SIG-M5 (cell line): Measurements from ENCODE around the gene RAP1GAP2.

ENCODE experiments used
- DNase-seq: peaks from one replicate; lab custom pipeline; 2025; lab: John Stamatoyannopoulos, UW

RAP1GAP2 gene

DNA sequence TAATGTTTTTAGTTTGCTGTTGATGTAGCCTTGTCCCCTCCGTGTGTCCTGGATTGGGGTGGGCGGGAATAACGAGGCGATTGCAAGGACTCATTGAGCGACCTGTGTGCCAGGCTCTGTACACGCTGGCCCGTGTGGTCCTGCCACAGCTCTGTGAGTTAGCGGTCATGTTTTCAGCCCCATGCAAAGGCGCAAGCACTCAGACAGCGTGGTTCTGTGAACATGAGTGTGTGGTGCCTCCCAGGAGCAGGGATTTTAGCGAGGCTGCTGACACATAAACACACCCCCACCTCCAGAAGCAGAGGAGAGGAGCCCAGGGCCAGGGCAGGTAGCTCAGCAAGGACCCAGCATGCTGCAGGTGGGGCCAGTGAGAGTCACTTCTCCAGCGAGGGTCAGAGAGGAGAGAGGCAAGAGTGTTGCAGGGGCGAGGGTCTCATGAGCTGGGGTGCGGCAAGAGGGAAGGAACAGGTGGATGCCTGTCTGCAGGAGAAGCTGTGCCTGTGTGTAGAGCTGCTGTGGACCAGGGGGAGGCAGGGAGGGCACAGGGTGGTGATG lies 151.8 kb downstream of the RAP1GAP2 start:
- no peak for DNase-seq

GRCh38 chr17:2948721-2949468 lies 152.7 kb downstream of the RAP1GAP2 start:
- no peak for DNase-seq

DNA sequence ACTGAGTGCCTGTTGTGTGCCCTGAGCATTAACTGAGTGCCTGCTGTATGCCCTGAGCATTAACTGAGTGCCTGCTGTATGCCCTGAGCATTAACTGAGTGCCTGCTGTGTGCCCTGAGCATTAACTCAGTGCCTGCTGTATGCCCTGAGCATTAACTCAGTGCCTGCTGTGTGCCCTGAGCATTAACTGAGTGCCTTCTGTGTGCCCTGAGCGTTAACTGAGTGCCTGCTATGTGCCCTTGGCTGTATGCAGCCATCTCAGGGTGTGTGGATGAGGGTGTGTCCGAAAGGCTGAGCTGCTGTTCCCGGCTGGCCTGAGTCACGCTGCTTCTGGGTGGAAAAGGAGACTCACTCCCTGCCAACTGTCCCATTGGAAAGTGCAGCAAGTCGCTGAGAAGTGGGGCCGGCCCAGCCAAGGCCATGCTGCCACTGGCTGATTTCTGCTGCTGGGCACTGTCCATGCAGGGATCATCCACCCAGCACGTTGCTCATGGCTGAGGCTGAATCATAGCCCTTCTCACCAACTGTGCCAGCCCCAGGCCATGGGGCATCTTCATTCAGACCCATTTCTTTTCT lies 153.3 kb downstream of the RAP1GAP2 start:
- no peak for DNase-seq

DNA sequence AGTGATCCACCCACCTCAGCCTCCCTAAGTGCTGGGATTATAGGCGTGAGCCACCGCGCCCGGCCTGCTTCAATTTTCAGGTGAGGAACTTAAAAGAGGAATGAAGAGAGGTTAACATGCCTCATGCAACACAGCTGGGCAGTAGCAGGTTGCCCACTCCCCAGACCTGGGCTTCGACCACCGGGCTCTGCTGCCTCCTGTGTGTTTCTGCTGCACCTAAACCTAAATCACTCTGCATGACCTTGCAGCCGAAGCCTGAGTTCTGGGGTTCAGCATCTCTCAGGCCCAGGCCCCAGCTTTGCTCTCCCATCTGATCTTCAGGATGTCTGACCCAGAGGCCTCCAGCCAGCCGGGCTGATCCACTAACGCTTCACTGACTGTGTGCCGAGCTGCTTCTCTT lies 154.6 kb downstream of the RAP1GAP2 start:
- no peak for DNase-seq

DNA sequence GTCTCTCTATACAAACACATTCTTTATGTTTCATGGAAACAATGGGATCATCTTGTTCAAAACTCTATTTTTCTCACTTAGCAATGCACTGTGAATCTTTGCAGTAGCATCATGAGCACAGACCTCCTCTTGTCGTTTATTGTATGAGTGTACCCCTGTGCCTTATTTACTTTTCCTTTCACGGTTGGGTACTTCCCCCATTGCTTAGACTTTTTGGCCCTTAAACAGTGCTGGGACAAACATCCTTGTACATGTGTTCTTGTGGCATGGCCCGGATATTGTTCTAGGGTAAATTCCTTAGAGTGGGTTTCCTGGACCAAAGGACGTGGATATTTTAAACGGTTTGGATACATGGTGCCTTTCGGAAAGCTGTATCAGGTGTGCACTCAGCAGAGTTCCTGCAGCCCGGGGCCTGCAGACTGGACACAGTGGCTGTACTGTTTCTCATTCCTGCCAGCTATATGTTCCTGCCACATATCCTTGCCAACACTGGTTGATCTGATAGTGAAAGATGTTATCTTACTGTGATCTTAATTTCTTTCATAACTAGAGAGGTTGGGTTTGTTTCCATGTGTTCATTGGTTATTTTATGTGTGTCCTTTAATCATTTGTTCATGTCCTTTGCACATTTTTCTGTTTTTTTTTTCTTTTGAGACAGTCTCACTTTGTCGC lies 156.1 kb downstream of the RAP1GAP2 start:
- no peak for DNase-seq

DNA sequence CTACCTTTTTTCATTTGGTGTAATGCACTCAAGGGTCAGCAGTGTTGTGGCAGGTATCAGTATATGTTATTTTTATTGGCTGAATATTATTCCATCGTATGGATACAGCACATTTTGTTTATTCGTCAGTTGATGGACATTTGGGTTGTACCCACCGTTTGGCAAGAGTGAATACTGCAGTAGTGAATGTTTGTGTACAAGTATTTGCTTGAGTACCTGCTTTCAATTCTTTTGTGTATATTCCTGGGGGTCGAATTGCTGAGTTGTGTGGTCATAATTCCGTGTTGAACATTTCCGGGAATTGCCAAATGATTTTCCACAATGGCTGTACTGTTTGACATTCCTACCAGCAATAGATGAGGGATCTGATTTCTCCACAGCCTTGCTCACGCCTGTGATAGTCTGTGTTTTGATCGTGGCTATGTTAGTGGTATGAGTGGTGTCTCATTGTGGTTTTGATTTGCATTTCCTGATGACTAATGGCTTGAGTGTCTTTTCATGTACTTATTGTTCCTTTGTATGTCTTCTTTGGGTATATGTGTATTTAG lies 158.7 kb downstream of the RAP1GAP2 start:
- DNase-seq = no peak

GRCh38 chr17:2955931-2956582 lies 159.8 kb downstream of the RAP1GAP2 start:
- no peak for DNase-seq

DNA sequence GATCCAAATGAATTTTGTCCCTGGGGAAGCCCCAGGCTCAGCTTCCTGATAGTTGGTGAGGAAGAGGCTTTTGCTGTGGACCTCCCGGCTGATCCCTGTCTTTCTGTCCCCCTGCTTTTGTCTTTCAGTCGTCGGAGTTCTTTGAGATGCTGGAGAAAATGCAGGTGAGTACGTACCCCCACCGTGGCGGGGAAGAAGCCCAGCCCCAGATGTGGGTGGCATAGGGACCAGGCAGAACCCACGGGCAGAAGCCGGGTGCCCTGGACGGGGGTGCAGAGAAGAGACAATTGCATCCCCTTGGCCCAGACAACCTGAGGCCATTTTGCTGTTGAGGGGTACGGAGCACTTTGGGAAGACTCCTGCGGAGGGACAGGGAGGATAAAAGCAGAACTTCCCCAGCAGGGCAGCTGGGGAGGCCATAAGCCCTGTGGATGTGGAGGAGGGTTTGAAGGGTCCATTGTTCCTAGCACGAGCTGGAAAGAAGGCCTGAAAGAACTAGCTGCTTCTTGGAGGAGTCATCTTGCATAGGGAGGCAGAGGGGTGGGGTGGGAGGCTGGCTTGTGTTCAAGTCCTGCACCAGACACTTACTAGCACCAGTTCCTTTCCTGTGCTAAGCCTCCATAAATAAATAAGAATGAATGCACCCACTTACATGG lies 161.5 kb downstream of the RAP1GAP2 start:
- DNase-seq = no peak

DNA sequence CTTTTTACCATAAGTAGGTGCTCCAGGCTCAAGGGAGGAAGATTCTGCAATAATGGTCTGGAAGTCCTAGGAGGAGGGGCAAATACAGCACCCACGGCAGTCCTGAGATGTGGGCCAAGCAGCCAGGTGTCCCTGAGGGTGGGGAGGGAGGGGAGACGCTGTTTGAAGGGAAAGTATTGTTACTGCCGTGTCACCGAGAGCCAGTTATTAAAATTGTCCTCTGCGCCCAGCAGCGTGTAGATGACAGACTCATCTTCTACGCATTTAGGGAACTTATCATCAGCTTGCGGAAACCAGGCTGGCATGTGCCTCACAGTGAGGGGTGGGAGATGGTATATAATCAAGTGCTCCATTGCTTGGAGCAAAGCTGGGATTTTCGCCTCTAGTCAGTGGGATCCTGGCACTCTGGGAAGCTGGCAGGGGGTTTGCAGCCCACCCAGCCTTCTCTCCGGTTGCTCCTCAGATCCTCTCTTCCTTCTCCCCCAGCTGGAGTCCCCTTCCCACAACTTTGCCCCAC lies 162.5 kb downstream of the RAP1GAP2 start:
- DNase-seq = no peak

DNA sequence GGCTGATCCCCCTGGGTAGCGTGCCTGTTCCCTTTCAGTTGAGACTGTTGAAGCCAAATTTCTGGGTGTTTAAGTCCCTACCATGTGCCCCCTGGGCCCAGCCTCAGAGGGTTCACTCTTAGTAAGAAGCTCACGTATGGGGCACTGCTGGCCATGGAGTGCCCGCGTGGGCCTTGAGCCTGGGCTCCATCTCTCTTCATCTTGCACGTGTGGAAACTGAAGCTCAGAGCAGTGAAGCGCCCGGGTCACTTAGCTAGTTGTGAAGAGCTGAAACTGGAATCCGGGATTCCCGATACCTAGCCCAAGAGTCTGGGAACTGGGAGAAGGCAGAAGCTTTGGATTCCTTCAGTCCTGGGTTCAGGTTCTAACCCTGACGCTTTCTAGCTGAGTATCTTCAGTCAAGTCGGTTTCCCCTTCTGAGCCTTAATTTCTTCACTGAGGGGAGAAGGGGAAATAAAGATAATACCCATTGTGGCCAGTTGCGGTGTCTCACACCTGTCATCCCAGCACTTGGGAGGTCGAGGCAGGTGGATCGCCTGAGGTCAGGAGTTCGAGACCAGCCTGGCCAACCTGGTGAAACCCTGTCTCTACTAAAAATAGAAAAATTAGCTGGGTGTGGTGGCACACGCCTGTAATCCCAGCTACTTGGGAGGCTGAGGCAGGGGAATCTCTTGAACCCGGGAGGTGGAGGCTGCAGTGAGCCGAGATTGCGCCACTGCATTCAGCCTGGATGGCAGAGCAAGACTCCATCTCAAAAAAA lies 163.3 kb downstream of the RAP1GAP2 start:
- no peak for DNase-seq

- DNase-seq = no peak
These were observed 165.2 kb downstream of the RAP1GAP2 start for GRCh38 chr17:2961446-2961845.

GRCh38 chr17:2962236-2962635 lies 166.0 kb downstream of the RAP1GAP2 start:
- DNase-seq = no peak

GRCh38 chr17:2962729-2963128 lies 166.5 kb downstream of the RAP1GAP2 start:
- DNase-seq = no peak

GRCh38 chr17:2963332-2964027 lies 167.2 kb downstream of the RAP1GAP2 start:
- no peak for DNase-seq

DNA sequence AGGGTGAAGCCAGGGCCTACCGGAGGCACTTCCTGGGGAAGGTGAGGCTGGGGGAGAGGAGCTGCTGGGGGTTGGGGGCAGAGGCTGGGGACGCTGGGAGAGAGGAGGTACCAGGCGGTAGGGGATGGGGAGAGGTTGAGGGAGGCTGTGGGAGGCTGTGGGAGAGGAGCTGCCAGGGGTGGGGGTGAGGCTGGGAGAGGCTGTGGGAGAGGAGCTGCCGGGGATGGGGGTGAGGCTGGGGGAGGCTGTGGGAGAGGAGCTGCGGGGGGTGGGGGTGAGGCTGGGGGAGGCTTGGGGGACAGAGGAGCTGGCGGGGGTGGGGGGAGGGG lies 167.8 kb downstream of the RAP1GAP2 start:
- no peak for DNase-seq

DNA sequence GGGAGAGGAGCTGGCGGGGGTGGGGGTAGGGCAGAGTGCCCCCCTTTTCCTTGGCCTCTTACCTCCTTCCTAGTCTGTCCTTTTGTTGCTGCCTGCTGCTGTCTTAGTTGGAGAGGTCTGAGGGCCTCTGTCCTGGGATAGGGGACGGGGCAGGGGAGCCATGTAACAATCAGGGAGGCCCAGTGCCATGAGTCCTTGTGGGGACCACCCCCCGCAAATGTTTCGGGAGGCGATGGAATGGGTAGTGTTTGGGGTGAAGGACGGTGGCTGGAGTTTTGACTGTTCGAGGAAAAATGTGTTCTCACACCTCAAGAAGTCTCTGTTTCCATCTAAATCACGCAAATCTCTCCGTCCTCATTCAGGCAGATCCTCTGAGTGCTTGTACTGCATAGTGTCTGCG lies 168.1 kb downstream of the RAP1GAP2 start:
- no peak for DNase-seq

- DNase-seq = no peak
These were observed 168.6 kb downstream of the RAP1GAP2 start for GRCh38 chr17:2964831-2965230.

- no peak for DNase-seq
These were observed 169.7 kb downstream of the RAP1GAP2 start for GRCh38 chr17:2965621-2966595.

GRCh38 chr17:2967515-2967914 lies 171.3 kb downstream of the RAP1GAP2 start:
- DNase-seq = no peak
